Naive thymus-derived CD4-positive, alpha-beta T cell (primary cell): Measurements from ENCODE around the gene SPON2. TPM values are rescaled to one million over a fixed set of nuclear protein-coding genes. Genes with fewer than 3 reads are reported as not detected.
A peak's percentile ranks its signal among the peaks of the same experiment; 100 is the strongest.

Experiments used
- ATAC-seq: fragments of 150-1000 bp; cut with Tn5 transposase; 2 replicates; pipeline ENCODE4 v1.10.0; 2021; ENCODE audit warnings: mild to moderate bottlenecking, moderate library complexity
- CTCF ChIA-PET: fragments of 350-600 bp; sonication (Branson Sonifier 250); formaldehyde crosslinking; loops from one replicate; lab custom pipeline; 2021; ENCODE audit warnings: antibody characterized with exemption; lab: Charles Lee
- POLR2A ChIA-PET: fragments of 350-600 bp; sonication (Branson Sonifier 250); formaldehyde crosslinking; loops from one replicate; lab custom pipeline; 2021; ENCODE audit warnings: antibody characterized with exemption, inconsistent platforms; lab: Charles Lee
- DNase-seq, 9 donors: peaks; one replicate each; pipeline versions ENCODE4 v3.0.0 to v3.0.0-alpha.2; 2020 to 2022; ENCODE audit warnings: mixed read lengths in 1 of 9
- H3K27ac ChIP-seq: one replicate; pipeline ENCODE4 v1.7.0; 2013; ENCODE audit warnings: mild to moderate bottlenecking, low read depth, low read length, moderate library complexity
- H3K27me3 ChIP-seq, 2 donors: one replicate each; pipeline ENCODE4 v1.7.0; 2013; ENCODE audit warnings: low read length in 2 of 2, mild to moderate bottlenecking in 2 of 2, moderate library complexity in 2 of 2; ENCODE audit not compliant: control insufficient read depth in 2 of 2, insufficient read depth in 2 of 2
- H3K36me3 ChIP-seq, 3 experiments: 1 replicate in 2 of 3; 2 replicates in 1 of 3; pipeline ENCODE4 v1.7.0; 2013; ENCODE audit warnings: low read length in 3 of 3, mild to moderate bottlenecking in 3 of 3, moderate library complexity in 1 of 3; ENCODE audit not compliant: insufficient read depth in 3 of 3, control insufficient read depth in 2 of 3
- H3K4me1 ChIP-seq, 2 donors: one replicate each; pipeline ENCODE4 v1.7.0; 2013; ENCODE audit warnings: low read length in 2 of 2, mild to moderate bottlenecking in 2 of 2, moderate library complexity in 1 of 2; ENCODE audit not compliant: control insufficient read depth in 2 of 2, insufficient read depth in 2 of 2
- H3K4me3 ChIP-seq: 2 replicates; pipeline ENCODE4 v1.7.0; 2013; ENCODE audit warnings: mild to moderate bottlenecking, low read length
- H3K9me3 ChIP-seq, 3 experiments: 1 replicate in 2 of 3; 2 replicates in 1 of 3; pipeline ENCODE4 v1.7.0; 2013; ENCODE audit warnings: low read length in 3 of 3; ENCODE audit not compliant: control insufficient read depth in 2 of 3
- H3K27ac Mint-ChIP-seq, 9 donors: one replicate each; pipeline ENCODE4 v1.8.0; 2020 to 2022; ENCODE audit warnings: mixed read lengths in 9 of 9, mild to moderate bottlenecking in 8 of 9, moderate library complexity in 5 of 9, inconsistent platforms in 2 of 9
- H3K27me3 Mint-ChIP-seq, 5 donors: one replicate each; pipeline ENCODE4 v1.8.0; 2021 to 2022; ENCODE audit warnings: mixed read lengths in 5 of 5, mild to moderate bottlenecking in 1 of 5
- H3K36me3 Mint-ChIP-seq, 5 donors: one replicate each; pipeline ENCODE4 v1.8.0; 2020 to 2022; ENCODE audit warnings: mixed read lengths in 5 of 5, mild to moderate bottlenecking in 3 of 5, inconsistent platforms in 1 of 5
- H3K4me1 Mint-ChIP-seq, 7 donors: one replicate each; pipeline ENCODE4 v1.8.0; 2020 to 2022; ENCODE audit warnings: mixed read lengths in 7 of 7, mild to moderate bottlenecking in 3 of 7, inconsistent platforms in 1 of 7
- H3K4me3 Mint-ChIP-seq, 10 donors: one replicate each; pipeline ENCODE4 v1.8.0; 2020 to 2022; ENCODE audit warnings: mild to moderate bottlenecking in 10 of 10, mixed read lengths in 10 of 10, moderate library complexity in 6 of 10, inconsistent platforms in 2 of 10
- H3K9me3 Mint-ChIP-seq, 11 donors: one replicate each; pipeline ENCODE4 v1.8.0; 2020 to 2022; ENCODE audit warnings: mixed read lengths in 11 of 11, mild to moderate bottlenecking in 4 of 11, inconsistent platforms in 1 of 11, moderate library complexity in 1 of 11
- intact Hi-C, 2 donors: fragments of 100-400 bp; cut with micrococcal nuclease; formaldehyde crosslinking; loops; one replicate each; pipeline ENCODE4 v1.15.1; 2023
- polyA plus RNA-seq, 2 donors: library from polyadenylated mRNA; unstranded; fragments of 300-500 nt; fragmentation: Illumina TruSeq; gene quantifications; one replicate each; pipeline ENCODE4 v1.2.3, GENCODE V29; 2021
- total RNA-seq, 6 experiments: library from RNA in 5 of 6; stranded (reverse) in 5 of 6; gene quantifications; 1 replicate in 5 of 6; 2 replicates in 1 of 6; pipeline ENCODE4 v1.2.3 and lab custom pipeline; 2021 to 2026

The SPON2 gene
- total and polyA plus RNA-seq, 7 experiments from 2014 or later, result 2.8 to 79.1 (median 6.5) TPM

GRCh38 chr4:1174941-1175634, 2.7 kb upstream of the SPON2 start:
- intact Hi-C loops, result no loop called here
- H3K27me3 Mint-ChIP-seq, result peaks cover 0 to 25% (median 6%) of the 10 kb centered on the region in 5 donors
- Histone ChIP-seq H3K36me3 (no peaks in the 10 kb centered on the region), H3K9me3 (no peaks in the 10 kb centered on the region), H3K4me3 (no peak overlapping the region), H3K4me1 (peaks cover 0 to 38% of the 10 kb centered on the region in 2 donors), H3K27me3 (peaks cover 0 to 11% of the 10 kb centered on the region in 2 donors), H3K27ac (no peak overlapping the region)
- ATAC-seq, result no peak
- H3K4me1 Mint-ChIP-seq, result peaks cover 0 to 12% (median 4%) of the 10 kb centered on the region in 7 donors
- peaks cover 0 to 6% (median under 1%) of the 10 kb centered on the region in 11 donors for H3K9me3 Mint-ChIP-seq
- no peak for DNase-seq
- ChIA-PET CTCF (interaction anchor here (0.5 kb wide), 1 partner anchor 714 kb away, joined by 3 read pairs; no protein-coding TSS in a partner anchor), POLR2A (interaction anchor here (0.6 kb wide), 1 partner anchor 29 kb away, joined by 3 read pairs; no protein-coding TSS in a partner anchor)
- peaks cover 0 to 15% (median 2%) of the 10 kb centered on the region in 5 donors for H3K36me3 Mint-ChIP-seq
- H3K27ac Mint-ChIP-seq, result no peak overlapping the region
- H3K4me3 Mint-ChIP-seq, result no peak overlapping the region

- CTCF ChIA-PET, result interaction anchor here (1.6 kb wide), 1 partner anchor 95 kb away, joined by 3 read pairs; no protein-coding TSS in a partner anchor
- H3K4me1 ChIP-seq, result peaks cover 0 to 31% of the 10 kb centered on the region in 2 donors
- peak overlapping the region in 6 of 10 donors; percentile 35 to 79 (median 44) for H3K4me3 Mint-ChIP-seq
- H3K27ac ChIP-seq, result no peak overlapping the region
- peaks cover 0 to 28% (median 6%) of the 10 kb centered on the region in 5 donors for H3K27me3 Mint-ChIP-seq
- H3K4me1 Mint-ChIP-seq, result peaks cover 0 to 20% (median 4%) of the 10 kb centered on the region in 7 donors
- peaks cover 0 to 11% of the 10 kb centered on the region in 2 donors for H3K27me3 ChIP-seq
- H3K27ac Mint-ChIP-seq, result peak overlapping the region in 1 of 9 donors; percentile 51
- POLR2A ChIA-PET, result no interaction called here
- H3K4me3 ChIP-seq, result no peak overlapping the region
- H3K9me3 ChIP-seq, result no peaks in the 10 kb centered on the region
- ATAC-seq (no peak), DNase-seq (no peak)
- intact Hi-C loops, result no loop called here
- H3K9me3 Mint-ChIP-seq, result no peaks in the 10 kb centered on the region
- no peaks in the 10 kb centered on the region for H3K36me3 ChIP-seq
- peaks cover 0 to 5% (median 0%) of the 10 kb centered on the region in 5 donors for H3K36me3 Mint-ChIP-seq
These were observed 781 bp upstream of the SPON2 start for GRCh38 chr4:1172971-1173757.

- DNase-seq, result peak; percentile 33 to 65 (median 57)
- Histone ChIP-seq H3K27ac (no peak overlapping the region), H3K27me3 (peaks cover 0 to 11% of the 10 kb centered on the region in 2 donors), H3K9me3 (no peaks in the 10 kb centered on the region), H3K36me3 (no peaks in the 10 kb centered on the region), H3K4me3 (peak overlapping the region; percentile 46), H3K4me1 (peaks cover 3 to 28% of the 10 kb centered on the region in 2 donors)
- POLR2A ChIA-PET, result interaction anchor here (0.7 to 1.9 kb wide), 2 partner anchors 12 to 77 kb away, joined by 3 to 6 read pairs; partner anchors contain the start of gene CTBP1
- peak; percentile 39 for ATAC-seq
- Mint-ChIP-seq H3K4me3 (peak overlapping the region; percentile 44 to 81 (median 74)), H3K4me1 (peaks cover 6 to 29% (median 16%) of the 10 kb centered on the region in 7 donors), H3K36me3 (peaks cover 0 to 4% (median 0%) of the 10 kb centered on the region in 5 donors), H3K9me3 (no peaks in the 10 kb centered on the region), H3K27me3 (peaks cover 0 to 31% (median 6%) of the 10 kb centered on the region in 5 donors), H3K27ac (peak overlapping the region in 1 of 9 donors; percentile 72)
- intact Hi-C loops, result loop anchor here (1.0 kb wide), 3 partner anchors 29 to 78 kb away; partner anchors contain the start of gene CTBP1 (in 1 of the 2)
- CTCF ChIA-PET, result interaction anchor here (0.7 to 1.0 kb wide), 2 partner anchors 8 to 64 kb away, joined by 3 read pairs; no protein-coding TSS in a partner anchor
These were observed 814 bp downstream of the SPON2 start for GRCh38 chr4:1171311-1172227.

GRCh38 chr4:1170976-1171310, 1.4 kb downstream of the SPON2 start:
- no peak for ATAC-seq
- no peak overlapping the region for H3K27ac ChIP-seq
- ChIA-PET CTCF (interaction anchor here (0.7 to 1.0 kb wide), 2 partner anchors 9 to 64 kb away, joined by 3 read pairs; no protein-coding TSS in a partner anchor), POLR2A (interaction anchor here (0.7 to 1.9 kb wide), 2 partner anchors 12 to 78 kb away, joined by 3 to 6 read pairs; partner anchors contain the start of gene CTBP1)
- no peaks in the 10 kb centered on the region for H3K9me3 Mint-ChIP-seq
- H3K36me3 ChIP-seq, result no peaks in the 10 kb centered on the region
- no peak for DNase-seq
- no peaks in the 10 kb centered on the region for H3K9me3 ChIP-seq
- H3K4me1 ChIP-seq, result peaks cover 3 to 22% of the 10 kb centered on the region in 2 donors
- peaks cover 0 to 31% (median 6%) of the 10 kb centered on the region in 5 donors for H3K27me3 Mint-ChIP-seq
- H3K4me1 Mint-ChIP-seq, result peaks cover 8 to 26% (median 17%) of the 10 kb centered on the region in 7 donors
- H3K4me3 Mint-ChIP-seq, result peak overlapping the region in 8 of 10 donors; percentile 44 to 81 (median 74)
- intact Hi-C loops, result loop anchor here (1.0 kb wide), 3 partner anchors 29 to 78 kb away; partner anchors contain the start of gene CTBP1 (in 1 of the 2)
- H3K36me3 Mint-ChIP-seq, result no peaks in the 10 kb centered on the region
- H3K27ac Mint-ChIP-seq, result no peak overlapping the region
- H3K27me3 ChIP-seq, result peaks cover 0 to 11% of the 10 kb centered on the region in 2 donors
- H3K4me3 ChIP-seq, result no peak overlapping the region

- Histone ChIP-seq H3K27me3 (peaks cover 0 to 11% of the 10 kb centered on the region in 2 donors), H3K27ac (no peak overlapping the region), H3K36me3 (no peaks in the 10 kb centered on the region), H3K9me3 (no peaks in the 10 kb centered on the region), H3K4me1 (peaks cover 3 to 22% of the 10 kb centered on the region in 2 donors), H3K4me3 (no peak overlapping the region)
- no peak for DNase-seq
- CTCF ChIA-PET, result interaction anchor here (0.7 kb wide), 1 partner anchor 65 kb away, joined by 3 read pairs; no protein-coding TSS in a partner anchor
- H3K4me3 Mint-ChIP-seq, result peak overlapping the region; percentile 36 to 69 (median 52)
- no peak for ATAC-seq
- H3K4me1 Mint-ChIP-seq, result peaks cover 8 to 26% (median 17%) of the 10 kb centered on the region in 7 donors
- POLR2A ChIA-PET, result interaction anchor here (0.7 to 1.9 kb wide), 2 partner anchors 13 to 79 kb away, joined by 3 to 6 read pairs; partner anchors contain the start of gene CTBP1
- no peaks in the 10 kb centered on the region for H3K36me3 Mint-ChIP-seq
- intact Hi-C loops, result no loop called here
- H3K27me3 Mint-ChIP-seq, result peaks cover 0 to 31% (median 6%) of the 10 kb centered on the region in 5 donors
- peak overlapping the region in 1 of 9 donors; percentile 42 for H3K27ac Mint-ChIP-seq
- no peaks in the 10 kb centered on the region for H3K9me3 Mint-ChIP-seq
These were observed 2.0 kb downstream of the SPON2 start for GRCh38 chr4:1170156-1170975.
